ENCODE data around the gene KAT2B.
"Not testable (repeated sequence)": the region's sequence is repeated elsewhere in the genome, so short reads cannot be mapped to it uniquely, and the experiment has no call there.

KAT2B gene

DNA sequence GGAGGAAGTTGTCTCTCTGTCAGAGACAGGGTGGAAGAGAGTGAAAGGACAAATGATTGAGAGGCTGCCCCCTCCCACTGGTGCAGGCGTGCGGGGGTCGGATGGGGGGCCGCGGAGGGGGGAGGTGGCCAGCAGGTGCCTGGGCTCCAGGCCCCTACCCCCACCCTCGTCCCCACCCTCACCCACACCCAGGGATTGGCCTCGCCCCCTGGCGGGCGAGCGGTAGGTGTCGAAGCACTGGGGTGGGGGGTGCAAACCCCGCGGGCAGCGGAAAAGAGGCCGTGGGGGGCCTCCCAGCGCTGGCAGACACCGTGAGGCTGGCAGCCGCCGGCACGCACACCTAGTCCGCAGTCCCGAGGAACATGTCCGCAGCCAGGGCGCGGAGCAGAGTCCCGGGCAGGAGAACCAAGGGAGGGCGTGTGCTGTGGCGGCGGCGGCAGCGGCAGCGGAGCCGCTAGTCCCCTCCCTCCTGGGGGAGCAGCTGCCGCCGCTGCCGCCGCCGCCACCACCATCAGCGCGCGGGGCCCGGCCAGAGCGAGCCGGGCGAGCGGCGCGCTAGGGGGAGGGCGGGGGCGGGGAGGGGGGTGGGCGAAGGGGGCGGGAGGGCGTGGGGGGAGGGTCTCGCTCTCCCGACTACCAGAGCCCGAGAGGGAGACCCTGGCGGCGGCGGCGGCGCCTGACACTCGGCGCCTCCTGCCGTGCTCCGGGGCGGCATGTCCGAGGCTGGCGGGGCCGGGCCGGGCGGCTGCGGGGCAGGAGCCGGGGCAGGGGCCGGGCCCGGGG is at the start of gene KAT2B:
KAT2B (plus strand) TSS at position 682 of the 783 bp plus-strand sequence; CDS start at position 714, 32 bp downstream.
- DNase-seq (ENCODE audit: low spot score): peak; percentile 91

DNA sequence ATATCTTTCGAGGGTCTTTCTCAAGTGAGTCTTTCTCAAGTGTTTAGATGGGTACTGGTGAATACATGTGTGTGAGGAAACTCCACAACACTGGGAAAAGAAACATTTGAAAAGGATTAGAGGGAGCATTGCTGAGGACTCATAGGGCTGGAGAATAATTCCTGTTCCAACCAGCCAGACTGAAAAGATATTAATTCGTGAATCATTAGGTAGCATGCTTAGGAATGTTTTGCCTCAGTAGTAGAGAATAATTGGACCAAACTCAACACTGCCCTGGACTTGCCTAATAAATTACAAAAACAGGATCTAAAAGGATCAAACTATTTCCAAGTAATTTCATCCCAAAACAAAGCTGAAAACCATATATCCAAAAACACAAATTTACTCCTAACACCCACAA is 45.5 kb upstream of the KAT2B start:
- DNase-seq (ENCODE audit: low spot score): no peak

DNA sequence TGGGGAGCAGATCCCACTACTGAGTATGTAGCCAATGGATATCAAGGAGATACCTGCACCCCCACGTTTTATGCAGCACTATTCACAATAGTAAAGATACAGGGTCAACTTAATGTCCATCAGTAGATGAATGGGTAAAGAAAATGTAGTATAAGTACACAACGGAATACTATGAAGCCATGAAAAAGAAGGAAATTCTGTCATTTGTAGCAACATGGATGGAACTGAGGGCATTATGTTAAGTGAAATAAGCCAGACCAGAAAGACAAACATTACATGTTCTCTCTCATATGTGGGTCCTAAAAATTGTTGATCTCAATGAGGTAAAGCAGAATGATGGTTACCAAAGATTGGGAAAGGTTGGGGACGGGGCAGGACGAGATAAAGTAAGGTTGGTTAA is 42.7 kb upstream of the KAT2B start:
- DNase-seq (ENCODE audit: low spot score): no peak

DNA sequence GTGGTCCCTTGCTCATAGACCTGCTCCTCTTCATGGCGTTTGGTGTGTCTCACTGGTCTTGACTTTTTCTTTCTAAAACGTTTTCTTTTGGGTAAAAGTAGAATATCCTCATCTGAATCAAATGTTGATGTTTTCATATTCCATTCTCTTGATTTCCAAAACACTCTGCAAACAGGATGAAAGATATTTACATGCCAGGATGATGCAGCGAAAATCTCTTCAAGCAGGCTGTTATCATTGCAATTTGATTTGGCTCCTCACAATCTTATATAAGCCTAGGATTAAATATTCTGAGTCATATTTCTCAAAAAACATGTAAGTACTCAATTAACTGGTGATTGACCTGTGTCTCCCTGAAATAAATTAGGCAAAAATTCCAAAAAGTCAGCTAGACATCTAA is 38.3 kb upstream of the KAT2B start:
- DNase-seq (ENCODE audit: low spot score): no peak

DNA sequence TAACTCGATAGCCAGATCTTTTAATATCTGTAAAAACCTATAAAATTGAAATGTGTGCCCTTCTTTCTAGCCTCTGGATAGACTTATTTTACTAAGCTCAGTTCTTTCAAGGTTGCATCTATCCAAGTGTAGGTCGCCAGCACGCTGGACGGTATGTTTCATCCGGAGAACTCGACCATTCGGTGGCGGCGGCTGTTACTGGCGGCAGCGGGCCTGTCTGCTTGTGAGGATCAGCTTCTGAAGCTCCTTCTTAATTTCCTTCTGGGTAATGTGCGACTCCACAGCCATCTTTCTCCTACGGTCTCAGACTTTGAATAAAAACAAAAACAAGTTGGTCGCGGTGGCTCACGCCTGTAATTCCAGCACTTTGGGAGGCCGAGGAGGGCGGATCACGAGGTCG is 32.3 kb upstream of the KAT2B start:
- DNase-seq (ENCODE audit: low spot score): no peak

DNA sequence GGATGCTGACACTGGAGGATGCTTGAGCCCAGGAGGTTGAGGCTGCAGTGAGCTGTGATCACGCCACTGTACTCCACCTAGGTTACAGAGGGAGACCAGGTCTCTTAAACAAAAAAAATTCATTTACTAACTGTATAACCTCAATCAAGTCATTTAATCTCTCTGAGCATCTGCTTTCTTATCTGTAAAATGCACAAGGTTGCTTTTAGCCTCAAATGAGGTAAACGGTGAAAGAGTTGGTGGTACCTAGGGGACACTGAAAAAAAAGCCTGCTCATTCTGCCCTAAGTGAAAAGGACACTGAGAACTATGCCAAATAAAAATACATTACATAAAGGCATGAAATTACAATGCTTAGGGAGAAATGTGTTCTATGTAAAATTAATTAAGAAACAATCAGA is 31.6 kb upstream of the KAT2B start:
- no peak for DNase-seq (ENCODE audit: low spot score)

- no peak for DNase-seq (ENCODE audit: low spot score)
Measured at GRCh38 chr3:20012164-20012563, 28.1 kb upstream of the KAT2B start, which contains the start of gene PP2D1. PP2D1 (minus strand) TSS chr3:20012264; CDS start chr3:20012072, 192 bp downstream.

DNA sequence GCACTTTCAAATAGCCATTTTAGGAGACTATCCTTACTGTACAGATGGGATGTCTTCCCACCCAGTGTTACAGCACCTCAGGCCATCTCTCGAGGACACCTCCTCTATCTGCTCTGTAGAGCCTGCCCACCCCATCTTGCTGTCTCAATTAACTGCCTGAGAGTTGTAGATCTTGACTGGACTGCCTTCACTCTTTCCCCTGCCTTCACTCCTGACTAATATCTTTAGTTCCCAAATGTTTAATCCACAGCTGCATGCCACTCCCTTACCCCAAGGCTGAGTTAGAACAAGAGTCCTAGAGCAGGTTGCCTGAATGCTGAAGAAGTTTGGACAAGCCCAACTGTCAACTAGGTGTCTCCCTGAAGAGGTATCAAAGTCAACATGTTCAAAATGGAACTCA is 26.9 kb upstream of the KAT2B start:
- DNase-seq (ENCODE audit: low spot score): no peak

DNA sequence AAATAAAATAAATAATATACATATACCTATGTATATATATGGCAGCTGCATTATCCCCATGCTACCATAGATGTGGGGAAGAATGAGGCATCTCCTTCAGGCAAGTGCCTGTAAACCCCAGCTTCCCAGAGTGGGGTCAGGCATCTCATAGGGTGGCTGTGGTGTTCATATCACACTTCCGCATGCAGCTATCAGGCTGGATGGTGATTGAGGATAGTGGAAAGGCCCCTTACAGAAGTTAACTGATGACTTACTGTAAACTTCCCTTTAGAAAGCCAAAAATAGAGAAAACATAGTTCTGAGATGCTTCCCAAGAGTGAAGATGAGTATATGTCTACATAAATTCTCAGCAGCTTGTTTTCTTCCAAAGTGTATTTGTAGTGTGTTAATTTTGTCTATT is 24.7 kb upstream of the KAT2B start:
- no peak for DNase-seq (ENCODE audit: low spot score)

- not testable (repeated sequence) for DNase-seq (ENCODE audit: low spot score)
Measured at GRCh38 chr3:20016076-20016475, 24.2 kb upstream of the KAT2B start.

DNA sequence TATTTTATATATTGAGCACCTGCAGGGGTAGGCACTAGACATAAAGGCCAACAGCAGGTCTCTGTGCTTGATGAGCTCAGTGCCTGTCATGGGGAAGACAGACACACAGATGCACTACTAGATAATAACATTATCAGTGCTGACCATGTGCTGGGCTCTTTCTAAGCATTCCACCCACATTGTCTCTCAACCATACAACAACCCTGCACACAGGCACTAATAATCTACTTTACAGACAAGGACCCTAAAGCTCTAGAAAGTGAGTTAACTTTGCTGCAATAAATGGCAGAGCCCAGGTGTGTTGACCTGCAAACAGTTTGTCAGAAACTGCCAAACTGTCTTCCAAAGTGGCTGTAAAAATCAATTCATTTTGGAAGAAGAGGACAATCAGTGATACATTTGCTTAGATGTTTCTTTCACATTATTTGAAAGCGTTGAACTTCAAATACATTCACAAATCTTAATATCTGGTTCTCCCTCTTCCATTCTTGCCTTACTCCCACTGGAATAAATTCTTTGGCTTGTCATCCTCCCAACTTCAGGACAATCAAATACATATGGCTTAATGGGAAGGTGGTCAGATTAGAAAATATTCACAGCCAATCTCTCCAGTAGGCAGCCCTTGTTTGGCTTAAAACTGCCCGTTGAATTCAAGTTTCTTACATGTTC is 17.2 kb upstream of the KAT2B start:
- DNase-seq (ENCODE audit: low spot score): no peak

DNA sequence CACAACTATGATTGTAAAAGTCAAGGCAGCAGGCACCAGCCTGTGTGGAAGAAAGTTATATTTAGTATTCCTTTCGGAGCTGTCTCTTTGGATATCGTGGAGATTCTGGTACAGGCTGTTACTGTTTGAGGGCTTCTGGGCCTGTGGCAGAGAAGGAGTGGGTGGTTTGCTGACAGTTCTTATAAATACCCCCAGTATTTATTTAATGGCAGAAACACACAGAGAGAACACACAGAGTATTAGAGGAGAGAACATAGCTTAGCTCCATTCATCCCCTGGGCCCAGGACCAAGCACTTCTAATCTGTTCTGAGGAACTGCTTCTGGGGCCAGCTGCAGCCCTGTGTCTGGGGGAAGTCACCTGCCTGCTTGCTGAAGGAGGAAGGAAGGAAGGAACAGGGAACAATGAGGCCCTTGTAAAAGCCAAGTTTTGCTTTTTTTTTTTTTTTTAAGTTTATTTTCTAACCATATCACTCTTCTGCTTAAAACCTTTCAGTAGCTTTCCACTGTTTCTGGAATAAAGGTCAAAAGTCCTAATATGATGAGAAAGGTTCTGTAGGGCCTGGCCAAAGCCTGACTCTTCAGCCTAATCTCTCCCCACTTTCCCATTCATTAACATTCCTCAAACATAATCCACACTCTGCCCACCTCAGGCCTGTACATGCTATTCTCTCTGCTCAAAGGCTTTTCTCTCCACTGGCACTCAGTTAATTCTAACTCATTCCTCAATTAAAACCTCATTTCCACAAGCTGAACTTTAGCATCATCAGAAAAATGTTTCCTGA is 16.4 kb upstream of the KAT2B start:
- peak; percentile 79 for DNase-seq (ENCODE audit: low spot score)

- DNase-seq (ENCODE audit: low spot score): no peak
Measured at GRCh38 chr3:20027136-20027535, 13.1 kb upstream of the KAT2B start.

DNA sequence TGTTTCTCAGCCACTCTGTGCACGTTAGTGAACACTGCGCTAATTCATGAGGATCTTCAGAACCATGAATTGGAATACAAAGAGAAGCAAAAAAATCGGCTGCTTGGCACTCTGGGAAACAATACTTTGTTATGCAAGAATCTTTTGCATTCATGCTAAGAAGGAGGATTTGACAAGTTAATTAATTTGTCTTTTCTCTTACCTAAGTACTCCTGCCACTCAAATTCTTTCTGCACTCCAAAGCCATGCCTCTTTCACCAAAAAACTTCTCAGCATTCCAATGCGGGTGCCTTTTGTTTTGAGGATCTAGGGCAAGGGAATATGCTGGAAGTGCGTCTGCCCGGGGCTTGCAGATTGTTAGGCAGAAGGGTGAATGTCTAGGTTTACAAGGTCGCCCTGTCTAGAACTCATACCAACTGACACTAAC is 11.3 kb upstream of the KAT2B start:
- peak; percentile 51 for DNase-seq (ENCODE audit: low spot score)

- not testable (repeated sequence) for DNase-seq (ENCODE audit: low spot score)
Measured at GRCh38 chr3:20031939-20032338, 8.3 kb upstream of the KAT2B start.

- DNase-seq (ENCODE audit: low spot score): no peak
Measured at GRCh38 chr3:20035019-20035418, 5.2 kb upstream of the KAT2B start.

DNA sequence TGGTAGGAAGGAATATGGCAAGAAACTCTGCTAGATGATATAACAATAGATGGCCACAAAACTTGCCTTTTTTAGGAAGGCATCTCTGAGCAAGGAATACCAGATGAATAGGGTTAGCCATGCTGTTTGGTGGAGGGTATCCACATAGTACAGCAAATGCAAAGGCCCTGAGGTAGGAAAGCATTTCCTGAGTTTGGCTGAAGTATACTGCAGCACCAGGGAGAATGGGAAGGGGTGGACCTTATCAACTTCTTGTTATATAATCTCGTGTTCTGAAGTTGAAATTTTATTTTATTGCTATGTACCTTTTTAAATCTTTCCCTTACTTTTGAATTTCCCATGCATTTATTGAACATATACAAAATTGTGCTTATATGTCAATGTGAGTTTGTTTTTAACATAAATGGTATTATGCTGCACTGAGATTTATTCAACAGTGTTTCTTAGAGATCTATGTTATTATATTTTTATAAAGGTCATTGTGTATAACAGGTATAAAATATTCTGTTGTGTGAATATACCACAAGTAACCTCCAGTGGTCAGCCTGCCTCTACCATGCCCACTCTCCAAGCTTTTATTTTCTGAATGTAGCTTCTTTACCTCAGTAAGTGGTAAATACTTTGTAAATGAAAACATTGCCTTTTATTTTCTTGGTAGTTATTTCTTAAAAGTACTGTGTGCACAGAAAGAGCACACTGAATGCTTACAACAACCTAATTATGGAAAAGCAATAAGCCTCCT is 2.8 kb upstream of the KAT2B start:
- DNase-seq (ENCODE audit: low spot score): no peak

DNA sequence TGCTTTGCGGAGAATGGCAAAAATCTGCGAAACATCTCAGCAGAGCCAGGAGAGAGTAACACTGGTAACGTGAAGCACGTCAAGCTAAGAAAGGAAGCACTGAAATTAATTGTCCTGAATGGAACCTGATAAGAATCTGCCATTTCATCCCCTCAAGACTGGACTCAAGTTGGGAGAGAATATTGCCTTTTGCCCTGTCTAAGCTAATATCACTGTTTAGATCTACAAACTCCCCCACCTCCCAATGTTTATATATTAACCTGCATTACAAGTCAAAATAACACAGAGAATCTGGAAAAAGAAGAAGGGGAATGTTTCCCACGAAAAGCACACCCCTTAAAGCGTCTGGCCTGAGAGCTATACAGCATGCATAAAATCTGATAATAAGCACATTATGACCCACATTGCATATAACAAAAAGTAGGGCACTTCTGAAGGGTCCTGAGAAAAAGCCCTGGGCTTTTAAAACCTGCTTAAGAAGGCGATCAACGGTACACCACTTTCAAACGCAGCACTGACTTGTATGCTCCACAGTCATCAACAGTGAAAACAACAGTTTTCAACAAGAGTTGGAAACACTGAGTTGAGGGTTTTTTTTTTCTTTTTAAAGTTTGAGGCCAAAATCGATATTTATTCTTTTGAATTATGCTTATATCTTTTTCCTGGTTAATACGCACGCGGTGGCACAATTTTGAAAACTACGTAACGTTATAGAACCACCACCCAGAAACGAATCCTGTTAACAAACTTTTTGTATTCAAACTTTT is 1.4 kb upstream of the KAT2B start:
- DNase-seq (ENCODE audit: low spot score): peak; percentile 57

- no peak for DNase-seq (ENCODE audit: low spot score)
Measured at GRCh38 chr3:20039466-20039764, 831 bp upstream of the KAT2B start.

- DNase-seq (ENCODE audit: low spot score): peak; percentile 88
Measured at GRCh38 chr3:20040548-20041196, 426 bp downstream of the KAT2B start.

Measured in pons (tissue), 1 donor.